ENCODE results near the gene KCNS3. TPM values are rescaled to one million over a fixed set of nuclear protein-coding genes. Genes with fewer than 3 reads are reported as not detected.

Gene KCNS3
- total and polyA plus RNA-seq, 3 donors from 2014 or later = 12.1 to 86.9 (median 17.4) TPM

- no peaks in the 10 kb centered on the region for H3K9me3 ChIP-seq
- TF ChIP-seq POLR2A (IDR thresholded peaks at IDR 0.05) (no peak), CTCF (IDR thresholded peaks at IDR 0.05) (no peak)
- H3K4me1 ChIP-seq = peaks cover 3% of the 10 kb centered on the region
- no peaks in the 10 kb centered on the region for H3K27me3 ChIP-seq
- 66 to 83% methylated on average over 2 of the region's 2 CpGs for WGBS, 2 donors
- intact Hi-C loops (cut with DNase I; ENCODE audit: low total_unique reads) = no loop called here
- H3K4me3 ChIP-seq = no peak overlapping the region
- DNase-seq = no peak
- H3K27ac ChIP-seq = no peak overlapping the region
- no peaks in the 10 kb centered on the region for H3K36me3 ChIP-seq (ENCODE audit: low read depth, missing control alignments)
Observed at GRCh38 chr2:17873021-17873420, 5.4 kb upstream of the KCNS3 start.

GRCh38 chr2:17876590-17876989 lies 1.9 kb upstream of the KCNS3 start:
- intact Hi-C loops (cut with DNase I; ENCODE audit: low total_unique reads) = no loop called here
- no peaks in the 10 kb centered on the region for H3K9me3 ChIP-seq
- no peaks in the 10 kb centered on the region for H3K36me3 ChIP-seq (ENCODE audit: low read depth, missing control alignments)
- WGBS, 2 donors = 65 to 79% methylated on average over 4 of the region's 4 CpGs
- no peak overlapping the region for H3K27ac ChIP-seq
- no peak overlapping the region for H3K4me3 ChIP-seq
- H3K4me1 ChIP-seq = peaks cover 3% of the 10 kb centered on the region
- TF ChIP-seq POLR2A (IDR thresholded peaks at IDR 0.05) = no peak
- no peak for TF ChIP-seq CTCF (IDR thresholded peaks at IDR 0.05)
- no peak for DNase-seq
- H3K27me3 ChIP-seq = no peaks in the 10 kb centered on the region

- TF ChIP-seq POLR2A (IDR thresholded peaks at IDR 0.05) (no peak), CTCF (IDR thresholded peaks at IDR 0.05) (no peak)
- Histone ChIP-seq H3K9me3 (no peaks in the 10 kb centered on the region), H3K27ac (no peak overlapping the region), H3K4me3 (peak overlapping the region; percentile 66 to 71), H3K4me1 (peaks cover 5% of the 10 kb centered on the region), H3K36me3 (ENCODE audit: low read depth, missing control alignments) (no peaks in the 10 kb centered on the region), H3K27me3 (no peaks in the 10 kb centered on the region)
- intact Hi-C loops (cut with DNase I; ENCODE audit: low total_unique reads) = no loop called here
- 0 to 1% methylated on average over 20 to 28 of the region's 28 CpGs for WGBS, 2 donors
- DNase-seq = peak; percentile 30
Observed at GRCh38 chr2:17877811-17878280, 621 bp upstream of the KCNS3 start.

GRCh38 chr2:17879137-17879912 lies 858 bp downstream of the KCNS3 start:
- TF ChIP-seq POLR2A (IDR thresholded peaks at IDR 0.05) (no peak), CTCF (IDR thresholded peaks at IDR 0.05) (peak in 1 of 3 experiments; percentile 16)
- Histone ChIP-seq H3K4me3 (peak overlapping the region; percentile 71 to 76), H3K27me3 (no peaks in the 10 kb centered on the region), H3K4me1 (peaks cover 6% of the 10 kb centered on the region), H3K27ac (peak overlapping the region; percentile 4 to 56), H3K9me3 (no peaks in the 10 kb centered on the region), H3K36me3 (ENCODE audit: low read depth, missing control alignments) (no peaks in the 10 kb centered on the region)
- DNase-seq = peak; percentile 85
- WGBS, 2 donors = 2% methylated on average over 22 to 49 of the region's 49 CpGs
- intact Hi-C loops (cut with DNase I; ENCODE audit: low total_unique reads) = no loop called here

GRCh38 chr2:17879913-17880274 lies 1.4 kb downstream of the KCNS3 start:
- no peaks in the 10 kb centered on the region for H3K36me3 ChIP-seq (ENCODE audit: low read depth, missing control alignments)
- TF ChIP-seq POLR2A (IDR thresholded peaks at IDR 0.05) = no peak
- TF ChIP-seq CTCF (IDR thresholded peaks at IDR 0.05) = no peak
- WGBS, 2 donors = 31 to 33% methylated on average over 9 of the region's 9 CpGs
- intact Hi-C loops (cut with DNase I; ENCODE audit: low total_unique reads) = no loop called here
- no peaks in the 10 kb centered on the region for H3K27me3 ChIP-seq
- H3K4me3 ChIP-seq = peak overlapping the region in 1 of 2 donors; percentile 76
- peaks cover 6% of the 10 kb centered on the region for H3K4me1 ChIP-seq
- H3K27ac ChIP-seq = no peak overlapping the region
- DNase-seq = no peak
- H3K9me3 ChIP-seq = no peaks in the 10 kb centered on the region
